HG03521 (cell line): ENCODE results near the gene ARL15.

Experiments used
- ATAC-seq: cut with Tn5 transposase; IDR thresholded peaks from one replicate; pipeline ENCODE4 v1.9.1; 2021; ENCODE audit warnings: mild to moderate bottlenecking, moderate library complexity; ENCODE audit not compliant: unreplicated experiment

Gene ARL15

DNA sequence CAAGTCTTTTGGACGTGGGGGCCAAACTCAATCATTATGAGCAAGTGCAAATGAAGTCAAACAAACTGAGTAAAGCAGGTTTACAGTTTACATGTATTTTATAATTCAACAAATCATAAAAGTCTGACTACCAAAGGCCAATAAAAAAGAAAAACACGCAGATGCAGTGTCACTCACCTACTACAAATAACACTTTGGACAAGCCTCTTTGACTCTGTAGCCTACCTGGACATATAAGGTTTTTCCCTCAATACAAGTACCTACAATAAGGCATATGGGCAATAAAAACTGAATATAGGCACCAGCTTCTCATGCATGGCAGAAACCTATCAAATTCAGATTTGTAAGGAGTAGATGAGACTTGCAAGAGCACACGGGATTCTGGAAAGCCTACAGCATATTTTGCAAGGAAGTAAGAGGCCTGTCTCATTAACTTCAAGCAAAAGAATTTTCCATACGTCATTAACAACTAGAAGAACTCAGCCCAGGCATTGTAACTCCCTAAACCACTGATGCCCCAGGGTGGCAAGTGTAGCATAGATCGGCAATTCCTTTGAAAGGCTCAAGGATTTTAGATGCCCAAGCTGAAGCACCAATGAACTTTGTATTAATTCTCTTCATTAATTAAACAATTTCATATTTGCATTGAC, 21.7 kb downstream of the ARL15 start:
- ATAC-seq, result no peak

DNA sequence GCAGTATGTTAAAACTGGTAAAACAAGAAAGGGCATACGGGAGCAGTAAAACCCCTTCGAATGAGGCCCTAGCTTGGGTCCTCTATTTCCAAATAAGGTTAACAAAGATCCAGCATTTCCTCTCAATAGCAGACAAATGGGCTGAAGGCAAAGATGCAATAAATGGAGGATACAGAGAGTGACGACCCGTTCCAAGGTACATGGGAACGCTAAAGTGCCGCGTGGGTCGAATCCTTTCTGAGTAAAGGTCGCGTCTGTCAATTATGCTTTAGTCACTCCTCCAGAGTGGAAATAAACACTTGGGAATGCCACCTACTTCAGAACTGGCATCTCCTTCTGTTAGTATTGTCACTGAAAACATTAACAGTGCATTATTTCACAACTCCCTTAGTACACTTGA, 24.7 kb downstream of the ARL15 start:
- no peak for ATAC-seq

DNA sequence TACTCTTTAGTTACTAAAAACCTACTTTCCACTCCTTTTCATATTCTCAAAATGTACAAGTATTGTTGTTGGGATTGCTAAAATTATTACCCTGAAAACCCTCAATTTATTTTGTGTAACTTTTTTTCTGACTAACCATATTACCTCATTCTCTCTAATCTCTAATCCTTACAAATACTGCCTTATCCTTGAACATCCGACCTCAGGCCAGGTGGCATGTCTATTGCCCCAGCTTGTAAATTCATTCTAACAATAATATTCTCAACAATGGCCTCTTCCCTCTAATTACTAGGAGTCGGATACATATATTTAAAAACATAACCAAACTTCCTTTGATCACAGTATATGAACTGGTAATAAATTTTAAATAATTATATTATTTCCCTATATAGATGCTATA, 25.8 kb downstream of the ARL15 start:
- ATAC-seq, result no peak

DNA sequence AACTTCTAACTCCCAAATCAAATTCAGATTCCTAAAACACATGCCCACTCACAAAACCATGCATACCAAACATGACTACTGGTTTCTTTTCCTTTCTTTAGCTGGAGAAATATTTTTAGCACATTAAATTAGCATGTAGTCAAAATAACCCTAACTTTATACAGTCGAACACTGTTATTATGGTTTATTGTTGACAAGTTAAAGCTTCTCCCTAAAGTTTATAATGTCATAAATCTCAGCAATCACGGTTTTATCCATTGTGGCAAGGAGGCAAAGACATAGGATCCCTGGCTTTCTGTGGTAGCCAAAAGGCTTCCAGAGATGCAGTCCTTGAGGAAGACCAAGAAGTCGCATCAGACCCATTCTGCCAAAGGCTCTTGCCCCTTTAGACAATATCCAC, 27.5 kb downstream of the ARL15 start:
- ATAC-seq, result no peak

DNA sequence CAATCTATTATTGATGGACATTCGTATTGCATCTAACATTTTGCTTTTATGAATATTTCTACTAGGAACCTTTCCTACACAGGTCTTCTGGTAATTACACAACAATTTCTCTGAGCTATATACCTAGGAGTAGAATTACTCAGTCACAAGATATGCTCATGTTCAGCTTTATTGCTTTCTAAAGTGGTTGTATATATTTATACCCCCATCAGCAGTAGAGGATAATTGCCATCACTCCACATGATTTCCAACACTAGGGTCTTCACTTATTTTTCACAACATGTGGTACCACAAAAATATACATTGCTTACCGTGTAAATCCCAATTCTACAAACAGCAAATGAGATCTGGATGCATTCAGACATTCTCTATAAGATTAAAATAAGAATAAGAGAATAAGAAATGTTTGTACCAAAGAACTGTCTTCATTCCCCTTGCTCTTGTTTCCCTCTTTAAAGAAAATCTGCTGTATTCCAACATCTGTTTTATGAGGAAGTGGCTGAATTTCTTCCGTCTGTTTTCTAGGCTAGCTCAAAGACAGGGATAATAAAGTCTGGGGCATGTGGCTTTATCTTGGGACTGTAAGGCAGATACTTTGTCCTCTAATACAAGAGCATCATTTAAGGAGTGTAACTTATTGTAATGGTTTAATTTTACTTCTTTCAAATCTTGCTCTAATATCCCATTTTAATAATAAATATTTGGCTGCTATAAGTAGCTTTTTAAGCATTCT, 28.2 kb downstream of the ARL15 start:
- no peak for ATAC-seq

DNA sequence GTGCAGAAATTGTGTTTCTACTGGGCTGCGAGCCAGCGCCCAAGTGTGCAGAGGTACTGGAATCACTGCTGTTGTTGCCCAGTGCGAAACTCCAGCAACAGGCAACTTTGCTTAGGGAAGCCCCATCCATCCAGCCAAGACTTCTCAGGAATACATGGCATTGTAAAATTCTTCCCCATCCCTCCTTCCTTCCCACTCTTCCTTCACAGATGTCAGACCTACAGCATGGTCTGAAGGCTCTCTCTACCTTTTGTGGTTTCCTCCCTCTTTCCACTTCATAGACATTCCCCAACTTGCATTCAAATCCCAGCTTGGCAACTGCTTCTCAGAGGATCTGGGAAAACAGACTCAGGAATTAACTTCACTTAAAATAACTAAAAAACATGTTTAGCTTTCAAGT, 30.4 kb downstream of the ARL15 start:
- no peak for ATAC-seq

DNA sequence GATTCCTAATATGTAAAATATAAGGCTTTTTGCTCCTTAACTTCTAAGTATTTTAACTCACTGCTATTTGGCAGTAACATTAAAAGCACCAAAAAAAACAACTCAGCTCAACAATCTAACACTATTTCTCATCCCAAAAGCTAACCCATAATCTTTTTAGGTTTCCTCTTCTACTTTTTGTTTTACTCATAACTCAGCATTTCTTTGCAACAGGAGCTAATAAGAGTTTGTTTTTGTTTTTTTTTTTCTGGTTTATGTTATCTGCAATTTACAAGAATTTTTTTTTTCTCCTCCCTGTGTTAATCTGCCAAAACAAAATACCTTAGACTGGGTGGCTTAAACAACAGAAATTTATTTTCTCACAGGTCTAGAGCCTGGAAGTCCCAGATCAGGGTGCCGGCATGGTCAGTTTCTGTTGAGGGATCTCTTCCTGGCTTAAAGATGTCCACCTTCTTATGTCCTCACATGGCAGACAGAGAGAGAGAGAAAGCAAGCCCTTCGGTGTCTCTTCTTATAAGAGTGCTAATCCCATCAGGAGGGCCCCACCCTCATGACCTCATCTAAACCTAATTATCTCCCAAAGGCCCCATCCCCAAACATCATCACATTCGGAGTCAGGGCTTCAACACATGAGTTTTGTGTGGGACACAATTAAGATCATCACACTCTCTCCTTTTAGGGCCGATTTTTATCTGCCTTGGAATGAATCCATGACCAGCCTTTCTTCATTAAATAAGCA, 31.2 kb downstream of the ARL15 start:
- ATAC-seq, result no peak

DNA sequence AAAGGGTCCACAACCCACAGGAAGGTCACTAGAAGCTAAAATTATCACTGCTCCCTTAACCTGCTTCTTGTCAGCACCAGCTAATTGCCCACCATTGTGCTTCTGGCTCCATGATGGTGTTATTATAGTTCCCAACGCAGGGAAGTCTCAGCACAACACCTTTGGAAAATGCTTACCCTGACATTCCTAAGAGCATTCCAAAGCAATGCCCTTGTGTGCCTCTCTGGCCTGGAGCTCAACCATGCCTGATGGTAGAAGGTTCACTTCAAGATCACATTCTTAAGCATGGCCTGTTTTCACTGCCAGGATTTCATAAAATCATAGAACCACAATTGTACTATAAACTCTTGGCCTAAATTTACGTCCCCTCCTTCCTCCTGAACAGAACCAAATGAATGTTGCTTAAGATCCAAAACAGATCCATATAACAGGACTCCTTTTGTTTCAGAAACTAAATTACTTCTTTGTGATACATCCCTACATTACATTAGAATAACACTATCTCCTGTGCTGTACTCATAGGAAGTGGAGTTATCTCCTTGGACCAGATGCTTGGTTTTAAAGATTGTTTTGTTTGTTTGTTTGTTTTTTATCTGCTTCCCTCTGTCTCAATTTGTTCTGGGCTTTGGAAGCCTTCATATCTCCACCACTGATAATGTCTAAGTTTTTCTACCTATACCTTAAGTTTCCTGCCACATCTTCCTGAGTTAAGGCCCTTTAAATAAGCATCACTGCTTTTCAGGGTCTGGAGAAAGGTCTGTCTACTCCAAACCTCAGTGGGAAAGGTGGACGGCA, 32.1 kb downstream of the ARL15 start:
- ATAC-seq, result no peak

DNA sequence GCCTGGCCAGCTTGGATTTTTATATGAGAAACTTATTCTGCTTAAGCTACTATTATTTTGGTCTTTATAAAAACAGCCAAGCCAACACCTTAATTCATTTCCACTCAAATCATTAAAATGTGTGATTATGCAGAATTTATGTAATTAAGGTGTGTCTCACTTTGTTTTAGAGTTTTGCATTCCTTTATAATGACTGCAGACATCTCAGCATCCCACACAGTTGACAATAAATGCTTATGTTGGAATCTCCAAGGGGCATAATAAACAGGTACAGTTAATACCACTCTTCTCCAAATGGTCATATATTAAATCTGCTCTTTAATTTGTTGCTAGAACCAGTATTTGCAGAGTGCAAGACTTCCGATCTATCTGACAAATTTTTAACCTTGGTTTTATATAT, 34.3 kb downstream of the ARL15 start:
- no peak for ATAC-seq

DNA sequence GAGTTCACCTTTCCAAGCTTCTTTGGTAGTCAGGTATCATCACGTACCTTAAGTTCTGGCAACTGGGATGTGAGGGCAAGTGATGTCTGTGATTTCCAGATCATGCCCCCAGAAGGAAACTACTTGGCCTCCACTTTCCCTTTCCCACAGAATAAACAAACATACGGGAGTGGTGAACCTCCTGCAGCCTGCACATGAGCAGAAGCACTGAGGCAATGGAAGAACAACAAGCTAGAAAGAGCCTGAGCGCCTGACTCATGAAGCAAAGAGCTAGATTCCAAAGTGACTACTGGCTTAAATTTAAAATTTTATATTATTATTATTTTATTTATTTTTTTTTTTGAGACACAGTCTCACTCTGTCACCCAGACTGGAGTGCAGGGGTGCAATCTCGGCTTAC, 35.0 kb downstream of the ARL15 start:
- no peak for ATAC-seq

DNA sequence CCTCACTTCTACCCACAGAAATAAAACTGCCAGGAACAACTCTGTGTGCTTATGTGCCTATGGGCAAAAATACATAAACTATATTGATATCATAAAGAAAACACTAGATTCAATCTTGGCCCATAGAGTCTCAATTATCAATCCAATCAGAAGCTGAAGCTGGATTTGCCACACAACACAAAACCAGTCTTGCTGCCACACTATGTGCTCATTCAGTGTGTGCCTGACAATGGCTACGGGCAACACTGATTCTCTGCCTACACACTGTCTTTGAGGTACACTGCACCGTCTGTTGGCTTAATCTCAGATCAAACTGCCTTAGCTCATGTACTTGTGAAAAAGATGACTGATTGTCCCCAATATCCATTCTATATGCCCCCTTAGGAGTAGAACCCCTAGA, 35.4 kb downstream of the ARL15 start:
- ATAC-seq, result no peak

DNA sequence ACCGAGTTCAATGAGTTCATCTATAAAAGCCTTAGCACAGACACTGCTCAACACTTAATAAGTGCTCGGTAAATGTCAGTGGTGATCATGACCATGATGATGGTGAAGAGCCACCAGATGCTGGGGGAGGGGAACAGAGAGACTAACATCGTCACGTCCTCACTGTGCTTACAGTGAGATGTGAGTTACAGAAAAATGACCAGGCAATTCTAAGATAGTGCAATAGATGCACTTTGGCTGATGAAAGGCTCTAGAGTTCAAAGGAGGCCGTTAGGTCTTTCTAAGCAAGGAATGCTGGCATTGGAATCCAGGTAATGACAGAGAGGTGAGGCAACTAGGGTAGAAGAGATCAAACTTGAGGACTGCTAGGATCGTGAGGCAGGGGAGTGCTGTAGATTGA, 36.7 kb downstream of the ARL15 start:
- no peak for ATAC-seq

DNA sequence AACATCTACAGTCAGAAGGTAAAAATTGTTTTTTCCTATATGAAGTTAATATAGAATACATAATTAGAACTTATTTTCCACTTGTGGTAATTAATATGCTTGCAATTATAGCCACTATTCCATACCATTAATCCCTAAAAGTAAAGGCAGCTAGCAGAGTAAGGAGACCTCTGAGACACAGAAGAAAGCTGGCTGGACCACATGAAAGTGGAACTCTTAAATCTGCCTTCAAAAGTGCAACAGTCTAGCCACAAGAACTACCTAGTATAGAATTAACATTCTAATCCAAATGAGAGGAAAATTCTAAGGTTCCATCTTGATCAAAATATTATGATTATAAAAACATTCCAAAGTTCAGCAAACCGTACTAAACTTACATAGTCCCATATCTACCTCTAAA, 37.6 kb downstream of the ARL15 start:
- no peak for ATAC-seq

DNA sequence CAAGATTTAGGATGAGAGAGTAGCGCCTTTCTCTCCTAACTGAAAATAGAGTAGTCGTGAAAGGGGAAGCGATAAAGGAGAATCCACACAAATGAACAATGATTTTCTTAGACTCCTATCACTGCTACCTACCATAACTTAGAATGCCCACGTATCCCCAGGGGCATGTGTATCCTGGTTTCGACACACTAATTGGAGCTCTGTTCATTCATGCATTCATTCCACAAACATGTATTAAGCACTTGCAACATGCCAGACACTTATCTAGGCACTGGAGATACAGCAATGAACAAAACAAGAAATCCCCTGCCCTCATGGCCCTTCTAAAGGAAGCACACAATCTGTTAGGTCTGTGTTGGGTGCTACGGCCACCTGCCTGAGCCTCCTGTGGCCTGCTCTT, 40.0 kb downstream of the ARL15 start:
- ATAC-seq, result no peak

DNA sequence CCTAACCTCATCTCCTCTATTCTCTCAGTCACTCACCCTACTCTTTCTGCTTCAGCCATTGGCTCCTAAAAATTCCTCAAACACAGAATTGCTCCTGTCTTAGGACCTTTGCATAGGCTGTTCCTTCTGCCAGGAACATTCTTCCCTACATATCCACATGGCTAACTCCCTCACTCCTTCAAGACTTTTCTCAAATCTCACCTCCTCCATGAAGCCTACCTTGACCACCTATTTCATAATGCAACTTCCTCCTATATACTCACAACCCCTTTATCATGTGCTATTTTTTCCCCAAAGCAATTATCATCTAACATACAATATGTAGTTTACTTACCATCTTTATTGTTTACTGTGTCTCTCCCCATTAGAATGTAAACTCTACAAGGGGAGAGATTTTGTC, 45.8 kb downstream of the ARL15 start:
- ATAC-seq, result no peak

DNA sequence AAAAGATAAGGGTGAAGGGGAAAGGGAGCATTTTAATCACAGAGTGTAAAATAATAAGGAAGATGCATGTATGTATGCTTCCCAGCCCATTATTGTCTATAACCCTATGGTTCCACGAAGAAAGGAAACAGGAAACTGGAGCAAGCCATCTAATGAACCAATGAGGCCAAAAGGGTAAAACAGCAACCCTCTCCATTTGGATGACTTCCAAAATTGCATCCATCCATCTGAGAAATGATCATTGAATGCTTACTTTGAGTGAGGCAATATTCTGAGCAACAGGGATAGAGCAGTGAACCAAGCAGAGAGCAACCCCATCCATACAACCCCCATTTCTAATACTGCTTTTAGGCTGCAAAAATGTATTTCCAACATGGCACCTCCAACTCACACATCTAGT, 46.9 kb downstream of the ARL15 start:
- no peak for ATAC-seq

DNA sequence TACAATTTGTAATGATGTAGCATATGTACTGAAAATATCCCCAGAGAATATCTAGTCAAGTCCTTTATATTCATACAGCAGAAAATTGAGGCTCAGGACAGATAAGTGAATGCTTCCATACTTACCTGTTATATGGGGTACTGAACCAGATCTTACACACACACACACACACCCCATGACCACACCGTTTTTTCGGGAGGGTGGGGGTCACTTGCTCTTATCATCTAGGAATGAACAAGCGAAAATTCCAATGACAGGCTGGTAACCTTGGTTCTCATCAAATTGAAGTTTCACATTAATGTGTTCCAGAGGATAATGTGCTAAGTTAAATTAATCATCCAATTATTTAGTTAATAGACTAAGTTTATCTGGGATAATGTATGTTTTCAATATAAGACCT, 48.8 kb downstream of the ARL15 start:
- no peak for ATAC-seq

DNA sequence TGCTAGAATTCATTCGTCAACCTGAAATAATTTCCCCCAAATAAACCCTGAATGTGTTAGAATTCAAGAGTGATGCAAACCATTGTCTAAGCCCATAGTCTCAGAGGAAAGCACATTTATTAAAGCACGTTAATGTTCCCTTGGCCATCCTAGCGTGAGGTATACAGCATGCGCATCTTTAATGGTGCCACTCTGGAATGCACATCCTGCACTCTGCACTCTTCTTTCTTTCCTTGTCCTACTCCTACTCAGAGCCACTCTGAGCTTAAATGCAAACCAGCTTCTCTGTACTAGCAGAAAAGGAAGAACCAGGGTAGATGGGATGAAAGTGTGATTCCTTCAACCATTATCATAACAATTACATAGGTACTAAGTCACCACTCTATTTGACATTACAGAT, 50.4 kb downstream of the ARL15 start:
- ATAC-seq, result no peak

DNA sequence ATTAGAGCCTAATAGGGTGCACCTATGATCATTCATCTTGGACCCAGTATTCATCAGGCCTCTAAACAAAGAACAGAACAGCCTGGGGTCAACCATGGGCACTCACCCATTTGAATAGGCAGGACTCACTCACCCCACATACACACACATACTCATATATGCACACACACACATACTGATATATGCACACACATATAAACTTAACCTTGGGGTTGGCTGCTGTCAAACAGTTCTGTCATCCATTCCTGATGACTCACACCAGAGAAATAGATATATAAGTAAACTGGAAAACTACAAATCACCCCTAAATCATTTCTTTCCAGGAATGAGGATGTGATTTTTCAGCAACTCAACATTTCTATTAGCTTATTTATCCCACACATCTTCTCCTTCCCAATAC, 51.3 kb downstream of the ARL15 start:
- no peak for ATAC-seq

DNA sequence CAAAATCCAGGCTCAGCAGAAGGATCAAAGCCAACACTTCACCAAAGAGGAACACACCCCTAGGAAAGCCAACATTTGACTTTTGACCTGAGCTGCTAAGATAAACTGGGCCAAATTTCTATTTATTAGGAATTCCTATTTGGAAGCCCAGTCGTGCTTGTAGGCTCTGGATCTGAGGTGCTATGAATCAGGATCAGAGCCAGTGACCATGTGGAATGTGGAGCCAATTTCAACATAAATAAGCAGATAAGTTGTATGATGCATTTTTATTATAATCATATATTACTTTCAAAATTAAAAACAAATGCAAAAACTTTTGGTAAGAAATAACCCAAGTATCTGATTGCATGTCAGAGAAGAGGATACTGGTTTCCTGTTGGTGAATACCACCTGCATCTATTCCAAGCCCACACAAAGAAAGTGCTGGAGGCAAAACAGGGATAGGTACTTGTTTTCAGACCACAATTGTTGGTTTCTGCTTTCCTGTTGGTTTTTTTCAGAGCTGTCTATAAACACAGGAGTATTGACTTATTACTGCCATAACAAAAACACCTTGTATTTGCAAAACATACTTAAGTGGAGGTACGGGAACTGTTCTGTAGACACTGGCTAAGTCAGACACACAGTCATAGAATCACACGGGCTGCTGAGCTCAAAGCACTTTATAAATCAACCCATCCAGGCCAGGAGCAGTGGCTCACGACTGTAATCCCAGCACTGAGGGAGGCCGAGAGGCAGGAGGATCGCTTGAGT, 52.8 kb downstream of the ARL15 start:
- no peak for ATAC-seq
